Measurements from ENCODE around the gene ELL2.

GRCh38 chr5:95868136-95868535, 93.5 kb downstream of the ELL2 start:
- TF ChIP-seq CTCF (IDR thresholded peaks at IDR 0.05) (no peak), POLR2A (IDR thresholded peaks at IDR 0.05) (no peak)

Data from prostate gland (tissue), 2 donors.